HL-60 (cell line): ENCODE results near the gene RFLNA.

ENCODE experiments used
- CTCF ChIP-seq: IDR thresholded peaks from one replicate; pipeline ENCODE4 v1.5.1; 2011; ENCODE audit warnings: low read length, control low read depth, inconsistent platforms; ENCODE audit not compliant: insufficient read depth
- POLR2AphosphoS5 ChIP-seq: IDR thresholded peaks from 2 replicates; pipeline ENCODE4 v1.6.1; 2012; ENCODE audit warnings: low read depth

DNA sequence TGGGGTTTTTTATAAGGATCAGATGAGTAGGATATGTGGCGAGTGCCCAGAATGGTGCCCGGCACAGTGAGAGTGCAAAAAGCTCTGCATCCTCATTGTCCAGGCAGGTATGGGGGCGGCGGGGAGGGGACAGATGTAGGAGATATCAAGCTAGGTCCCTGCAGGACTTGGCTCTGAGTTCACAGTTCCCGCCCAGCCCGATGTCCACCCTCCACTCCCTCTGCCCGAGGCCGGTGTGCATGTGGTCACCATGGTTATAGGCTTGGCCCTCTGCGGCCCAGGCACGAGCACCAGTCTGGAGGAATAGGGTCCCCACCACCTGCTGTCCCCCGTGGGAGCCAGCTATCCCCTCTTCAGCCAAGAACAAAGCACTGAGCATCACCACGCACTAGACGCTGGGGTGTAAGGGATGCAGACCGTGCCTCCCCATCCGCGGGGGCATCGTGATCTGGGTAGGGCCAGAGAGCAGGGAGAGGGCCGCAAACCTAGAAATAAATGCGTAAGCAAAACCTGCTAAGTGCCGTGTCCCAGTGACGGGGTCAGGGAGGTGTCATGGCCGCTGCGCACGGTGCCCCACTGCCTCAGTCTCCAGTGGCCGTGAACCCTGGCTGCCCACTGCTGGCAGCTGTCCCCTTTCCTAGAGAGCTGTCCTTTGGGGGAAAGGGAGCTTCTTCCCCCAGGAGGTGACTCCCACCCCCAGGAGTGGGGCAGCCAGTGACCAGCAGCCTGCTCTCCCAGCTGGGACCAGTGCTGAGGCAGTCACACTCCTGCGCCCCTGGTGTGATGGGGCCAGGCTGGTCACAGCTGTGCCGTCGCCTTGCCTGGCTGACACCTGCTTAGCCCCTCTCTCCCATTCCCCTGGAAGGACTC, 12.0 kb downstream of the RFLNA start:
- no peak for TF ChIP-seq CTCF
- no peak for TF ChIP-seq POLR2AphosphoS5
